Tibial nerve (tissue), 3 donors: ENCODE measurements around the gene MYH7.
"Not testable (repeated sequence)": the region's sequence is repeated elsewhere in the genome, so short reads cannot be mapped to it uniquely, and the experiment has no call there.

Experiments used
- POLR2A ChIP-seq, 2 donors: fragments of 450-650 bp; IDR thresholded peaks; one replicate each; pipeline ENCODE4 v1.6.1; 2017; ENCODE audit warnings: antibody characterized with exemption in 2 of 2, mild to moderate bottlenecking in 2 of 2, moderate library complexity in 2 of 2
- TF ChIP-seq, protein P1 (sequence below), 5 experiments: fragments of 200-600 bp in 3 of 5; fragments of 450-650 bp in 2 of 5; sonication (generic) in 3 of 5; IDR thresholded peaks; one replicate each; pipeline ENCODE4 v1.5.1; 2016 to 2019; ENCODE audit warnings: antibody characterized with exemption in 5 of 5, mild to moderate bottlenecking in 3 of 5, moderate library complexity in 2 of 5

- TF ChIP-seq, protein P1, sequence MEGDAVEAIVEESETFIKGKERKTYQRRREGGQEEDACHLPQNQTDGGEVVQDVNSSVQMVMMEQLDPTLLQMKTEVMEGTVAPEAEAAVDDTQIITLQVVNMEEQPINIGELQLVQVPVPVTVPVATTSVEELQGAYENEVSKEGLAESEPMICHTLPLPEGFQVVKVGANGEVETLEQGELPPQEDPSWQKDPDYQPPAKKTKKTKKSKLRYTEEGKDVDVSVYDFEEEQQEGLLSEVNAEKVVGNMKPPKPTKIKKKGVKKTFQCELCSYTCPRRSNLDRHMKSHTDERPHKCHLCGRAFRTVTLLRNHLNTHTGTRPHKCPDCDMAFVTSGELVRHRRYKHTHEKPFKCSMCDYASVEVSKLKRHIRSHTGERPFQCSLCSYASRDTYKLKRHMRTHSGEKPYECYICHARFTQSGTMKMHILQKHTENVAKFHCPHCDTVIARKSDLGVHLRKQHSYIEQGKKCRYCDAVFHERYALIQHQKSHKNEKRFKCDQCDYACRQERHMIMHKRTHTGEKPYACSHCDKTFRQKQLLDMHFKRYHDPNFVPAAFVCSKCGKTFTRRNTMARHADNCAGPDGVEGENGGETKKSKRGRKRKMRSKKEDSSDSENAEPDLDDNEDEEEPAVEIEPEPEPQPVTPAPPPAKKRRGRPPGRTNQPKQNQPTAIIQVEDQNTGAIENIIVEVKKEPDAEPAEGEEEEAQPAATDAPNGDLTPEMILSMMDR (IDR thresholded peaks at IDR 0.05) = not testable (repeated sequence)
- not testable (repeated sequence) for TF ChIP-seq POLR2A (IDR thresholded peaks at IDR 0.05)
These were observed 9.7 kb downstream of the MYH7 start for GRCh38 chr14:23425798-23426197.
